Glomerular visceral epithelial cell (primary cell): ENCODE results near the gene SYT4.

Source experiments
- DNase-seq: peaks from one replicate; pipeline ENCODE4 v3.0.0-alpha.2; 2016; ENCODE audit errors: extremely low spot score

The SYT4 gene

DNA sequence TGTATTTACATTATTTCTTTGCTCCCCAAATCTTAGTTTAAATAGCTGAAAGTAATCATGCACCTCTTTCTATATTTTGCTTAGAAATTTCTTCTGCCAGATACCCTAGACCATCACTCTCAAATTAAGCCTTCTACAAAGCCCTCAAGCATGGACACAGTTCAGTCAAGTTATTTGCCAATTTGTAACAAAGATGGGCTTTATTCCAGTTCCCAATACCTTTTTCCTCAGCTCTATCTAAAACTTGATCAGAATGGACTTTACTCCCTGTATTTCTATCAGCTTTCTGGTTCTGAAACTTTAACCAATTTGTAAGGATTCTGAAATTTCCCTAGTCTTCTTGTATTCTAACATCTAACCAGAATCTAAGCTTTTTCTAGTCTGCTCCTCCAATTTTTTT lies 56.6 kb downstream of the SYT4 start:
- no peak for DNase-seq
